HepG2 (cell line): ENCODE results near the gene NOMO2.
"Not testable (repeated sequence)": the region's sequence is repeated elsewhere in the genome, so short reads cannot be mapped to it uniquely, and the experiment has no call there.

Experiments used
- ELF4 ChIP-seq: sonication (generic); formaldehyde crosslinking; IDR thresholded peaks from 2 replicates; pipeline ENCODE4 v1.5.0; 2020; ENCODE audit warnings: missing genetic modification reagents, mild to moderate bottlenecking, moderate library complexity, borderline replicate concordance
- STAG1 ChIP-seq: sonication (generic); formaldehyde crosslinking; IDR thresholded peaks from 2 replicates; pipeline ENCODE4 v1.4.0; 2020; ENCODE audit warnings: missing genetic modification reagents
- XRCC5 ChIP-seq: fragments of 200-400 bp; formaldehyde crosslinking; optimal IDR thresholded peaks from 2 replicates; pipeline ENCODE3; 2017; ENCODE audit warnings: mild to moderate bottlenecking, low read length
- ZNF430 ChIP-seq: sonication (generic); formaldehyde crosslinking; IDR thresholded peaks from 2 replicates; pipeline ENCODE4 v1.9.0; 2021; ENCODE audit warnings: mild to moderate bottlenecking, missing genetic modification reagents
- ZNF598 ChIP-seq: sonication (generic); formaldehyde crosslinking; IDR thresholded peaks from 2 replicates; pipeline ENCODE4 v1.5.1; 2020; ENCODE audit warnings: mild to moderate bottlenecking, missing genetic modification reagents, borderline replicate concordance
- TF ChIP-seq, protein P1 (sequence below): sonication (generic); formaldehyde crosslinking; IDR thresholded peaks from 2 replicates; pipeline ENCODE4 v1.4.0; 2020; ENCODE audit warnings: mild to moderate bottlenecking, missing genetic modification reagents
- TF ChIP-seq, protein P2 (sequence below): sonication (generic); formaldehyde crosslinking; IDR thresholded peaks from 2 replicates; pipeline ENCODE4 v1.9.0; 2021; ENCODE audit warnings: missing genetic modification reagents, borderline replicate concordance
- TF ChIP-seq, protein P3 (sequence below): sonication (generic); formaldehyde crosslinking; IDR thresholded peaks from 2 replicates; pipeline ENCODE4 v1.8.1; 2023; ENCODE audit warnings: mild to moderate bottlenecking, moderate library complexity, missing genetic modification reagents

DNA sequence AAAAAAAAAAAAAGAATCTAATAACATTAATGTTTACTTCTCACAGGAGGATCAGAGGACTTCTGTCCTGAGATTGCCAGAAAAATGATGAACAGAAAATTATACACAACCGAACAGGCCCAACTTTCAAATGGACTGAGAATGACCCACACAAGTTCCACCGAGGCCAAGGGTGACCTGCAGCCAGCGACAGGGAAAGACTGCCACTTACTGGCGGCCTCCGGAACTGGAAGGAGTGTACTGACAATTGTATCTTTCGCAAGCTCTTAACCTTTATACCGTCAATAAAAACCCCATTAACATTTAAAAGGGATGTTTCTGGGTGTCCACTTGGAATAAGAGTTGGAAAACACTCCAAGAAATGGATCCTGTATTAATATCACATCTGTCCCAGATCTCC lies 63.5 kb downstream of the NOMO2 start:
- TF ChIP-seq ZNF430 (CRISPR knock-in tag); ZNF598 (CRISPR knock-in tag); XRCC5; STAG1 (CRISPR knock-in tag); ELF4 (CRISPR knock-in tag): not testable (repeated sequence)
- TF ChIP-seq, protein P1, sequence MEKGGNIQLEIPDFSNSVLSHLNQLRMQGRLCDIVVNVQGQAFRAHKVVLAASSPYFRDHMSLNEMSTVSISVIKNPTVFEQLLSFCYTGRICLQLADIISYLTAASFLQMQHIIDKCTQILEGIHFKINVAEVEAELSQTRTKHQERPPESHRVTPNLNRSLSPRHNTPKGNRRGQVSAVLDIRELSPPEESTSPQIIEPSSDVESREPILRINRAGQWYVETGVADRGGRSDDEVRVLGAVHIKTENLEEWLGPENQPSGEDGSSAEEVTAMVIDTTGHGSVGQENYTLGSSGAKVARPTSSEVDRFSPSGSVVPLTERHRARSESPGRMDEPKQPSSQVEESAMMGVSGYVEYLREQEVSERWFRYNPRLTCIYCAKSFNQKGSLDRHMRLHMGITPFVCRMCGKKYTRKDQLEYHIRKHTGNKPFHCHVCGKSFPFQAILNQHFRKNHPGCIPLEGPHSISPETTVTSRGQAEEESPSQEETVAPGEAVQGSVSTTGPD (CRISPR knock-in tag): not testable (repeated sequence)
- TF ChIP-seq, protein P2, sequence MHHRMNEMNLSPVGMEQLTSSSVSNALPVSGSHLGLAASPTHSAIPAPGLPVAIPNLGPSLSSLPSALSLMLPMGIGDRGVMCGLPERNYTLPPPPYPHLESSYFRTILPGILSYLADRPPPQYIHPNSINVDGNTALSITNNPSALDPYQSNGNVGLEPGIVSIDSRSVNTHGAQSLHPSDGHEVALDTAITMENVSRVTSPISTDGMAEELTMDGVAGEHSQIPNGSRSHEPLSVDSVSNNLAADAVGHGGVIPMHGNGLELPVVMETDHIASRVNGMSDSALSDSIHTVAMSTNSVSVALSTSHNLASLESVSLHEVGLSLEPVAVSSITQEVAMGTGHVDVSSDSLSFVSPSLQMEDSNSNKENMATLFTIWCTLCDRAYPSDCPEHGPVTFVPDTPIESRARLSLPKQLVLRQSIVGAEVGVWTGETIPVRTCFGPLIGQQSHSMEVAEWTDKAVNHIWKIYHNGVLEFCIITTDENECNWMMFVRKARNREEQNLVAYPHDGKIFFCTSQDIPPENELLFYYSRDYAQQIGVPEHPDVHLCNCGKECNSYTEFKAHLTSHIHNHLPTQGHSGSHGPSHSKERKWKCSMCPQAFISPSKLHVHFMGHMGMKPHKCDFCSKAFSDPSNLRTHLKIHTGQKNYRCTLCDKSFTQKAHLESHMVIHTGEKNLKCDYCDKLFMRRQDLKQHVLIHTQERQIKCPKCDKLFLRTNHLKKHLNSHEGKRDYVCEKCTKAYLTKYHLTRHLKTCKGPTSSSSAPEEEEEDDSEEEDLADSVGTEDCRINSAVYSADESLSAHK (CRISPR knock-in tag): not testable (repeated sequence)
- TF ChIP-seq, protein P3, sequence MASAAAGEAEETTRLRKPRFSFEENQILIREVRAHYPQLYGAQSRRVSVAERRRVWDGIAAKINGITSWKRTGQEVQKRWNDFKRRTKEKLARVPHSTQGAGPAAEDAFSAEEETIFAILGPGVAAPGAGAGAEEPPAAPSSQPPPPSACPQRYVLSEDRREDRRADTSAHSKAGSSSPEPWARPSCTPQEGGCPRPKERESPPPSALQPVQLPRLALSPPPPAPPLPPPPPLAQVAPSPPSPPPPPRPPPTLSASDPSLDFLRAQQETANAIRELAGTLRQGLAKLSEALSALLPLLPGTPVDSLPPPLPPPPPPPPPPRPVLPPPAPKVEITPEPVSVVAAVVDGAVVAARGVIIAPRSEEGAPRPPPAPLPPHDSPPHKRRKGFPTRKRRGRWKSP (CRISPR knock-in tag): not testable (repeated sequence)
